HCT116 (cell line): ENCODE measurements around the gene C4A.
"Not testable (repeated sequence)": the region's sequence is repeated elsewhere in the genome, so short reads cannot be mapped to it uniquely, and the experiment has no call there.

Source experiments
- POLR2AphosphoS5 ChIP-seq: IDR thresholded peaks from 2 replicates; pipeline ENCODE4 v1.6.1; 2011; ENCODE audit warnings: mild to moderate bottlenecking, low read depth, low read length, moderate library complexity
- TF ChIP-seq, protein P1 (sequence below): IDR thresholded peaks from 2 replicates; pipeline ENCODE4 v1.6.1; 2012; ENCODE audit warnings: low read depth
- TF ChIP-seq, protein P2 (sequence below), 3 experiments: fragments of 200-600 bp in 1 of 3; sonication (generic) in 1 of 3; IDR thresholded peaks in 2 of 3; conservative IDR thresholded peaks in 1 of 3; 2 replicates each; pipeline ENCODE4 v1.5.1; 2012 to 2017; ENCODE audit warnings: low read depth in 2 of 3, low read length in 2 of 3, antibody characterized with exemption in 1 of 3, borderline replicate concordance in 1 of 3, control low read depth in 1 of 3, mild to moderate bottlenecking in 1 of 3, mixed read lengths in 1 of 3, mixed run types in 1 of 3, moderate library complexity in 1 of 3; ENCODE audit not compliant: insufficient read depth in 1 of 3

DNA sequence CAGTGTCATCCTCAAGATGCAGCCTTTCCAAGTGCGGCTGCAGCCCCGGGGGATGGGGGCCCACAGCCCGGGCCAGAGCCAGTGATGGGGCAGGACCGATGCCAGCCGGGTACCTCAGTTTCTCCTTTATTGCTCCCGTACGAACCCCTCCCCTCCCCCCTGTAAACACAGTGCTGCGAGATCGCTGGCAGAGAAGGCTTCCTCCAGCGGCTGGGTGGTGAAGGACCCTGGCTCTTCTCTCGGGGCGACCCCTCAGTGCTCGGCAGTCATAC is 59.1 kb downstream of the C4A start:
- TF ChIP-seq, protein P1, sequence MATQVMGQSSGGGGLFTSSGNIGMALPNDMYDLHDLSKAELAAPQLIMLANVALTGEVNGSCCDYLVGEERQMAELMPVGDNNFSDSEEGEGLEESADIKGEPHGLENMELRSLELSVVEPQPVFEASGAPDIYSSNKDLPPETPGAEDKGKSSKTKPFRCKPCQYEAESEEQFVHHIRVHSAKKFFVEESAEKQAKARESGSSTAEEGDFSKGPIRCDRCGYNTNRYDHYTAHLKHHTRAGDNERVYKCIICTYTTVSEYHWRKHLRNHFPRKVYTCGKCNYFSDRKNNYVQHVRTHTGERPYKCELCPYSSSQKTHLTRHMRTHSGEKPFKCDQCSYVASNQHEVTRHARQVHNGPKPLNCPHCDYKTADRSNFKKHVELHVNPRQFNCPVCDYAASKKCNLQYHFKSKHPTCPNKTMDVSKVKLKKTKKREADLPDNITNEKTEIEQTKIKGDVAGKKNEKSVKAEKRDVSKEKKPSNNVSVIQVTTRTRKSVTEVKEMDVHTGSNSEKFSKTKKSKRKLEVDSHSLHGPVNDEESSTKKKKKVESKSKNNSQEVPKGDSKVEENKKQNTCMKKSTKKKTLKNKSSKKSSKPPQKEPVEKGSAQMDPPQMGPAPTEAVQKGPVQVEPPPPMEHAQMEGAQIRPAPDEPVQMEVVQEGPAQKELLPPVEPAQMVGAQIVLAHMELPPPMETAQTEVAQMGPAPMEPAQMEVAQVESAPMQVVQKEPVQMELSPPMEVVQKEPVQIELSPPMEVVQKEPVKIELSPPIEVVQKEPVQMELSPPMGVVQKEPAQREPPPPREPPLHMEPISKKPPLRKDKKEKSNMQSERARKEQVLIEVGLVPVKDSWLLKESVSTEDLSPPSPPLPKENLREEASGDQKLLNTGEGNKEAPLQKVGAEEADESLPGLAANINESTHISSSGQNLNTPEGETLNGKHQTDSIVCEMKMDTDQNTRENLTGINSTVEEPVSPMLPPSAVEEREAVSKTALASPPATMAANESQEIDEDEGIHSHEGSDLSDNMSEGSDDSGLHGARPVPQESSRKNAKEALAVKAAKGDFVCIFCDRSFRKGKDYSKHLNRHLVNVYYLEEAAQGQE, result not testable (repeated sequence)
- TF ChIP-seq, protein P2, sequence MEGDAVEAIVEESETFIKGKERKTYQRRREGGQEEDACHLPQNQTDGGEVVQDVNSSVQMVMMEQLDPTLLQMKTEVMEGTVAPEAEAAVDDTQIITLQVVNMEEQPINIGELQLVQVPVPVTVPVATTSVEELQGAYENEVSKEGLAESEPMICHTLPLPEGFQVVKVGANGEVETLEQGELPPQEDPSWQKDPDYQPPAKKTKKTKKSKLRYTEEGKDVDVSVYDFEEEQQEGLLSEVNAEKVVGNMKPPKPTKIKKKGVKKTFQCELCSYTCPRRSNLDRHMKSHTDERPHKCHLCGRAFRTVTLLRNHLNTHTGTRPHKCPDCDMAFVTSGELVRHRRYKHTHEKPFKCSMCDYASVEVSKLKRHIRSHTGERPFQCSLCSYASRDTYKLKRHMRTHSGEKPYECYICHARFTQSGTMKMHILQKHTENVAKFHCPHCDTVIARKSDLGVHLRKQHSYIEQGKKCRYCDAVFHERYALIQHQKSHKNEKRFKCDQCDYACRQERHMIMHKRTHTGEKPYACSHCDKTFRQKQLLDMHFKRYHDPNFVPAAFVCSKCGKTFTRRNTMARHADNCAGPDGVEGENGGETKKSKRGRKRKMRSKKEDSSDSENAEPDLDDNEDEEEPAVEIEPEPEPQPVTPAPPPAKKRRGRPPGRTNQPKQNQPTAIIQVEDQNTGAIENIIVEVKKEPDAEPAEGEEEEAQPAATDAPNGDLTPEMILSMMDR (IDR thresholded peaks at IDR 0.05 in 2 of 3, conservative IDR thresholded peaks at IDR 0.05 in 1 of 3; ENCODE audit: borderline replicate concordance in 1 of 3, insufficient read depth in 1 of 3, low read depth in 2 of 3, low read length in 2 of 3), result not testable (repeated sequence)
- TF ChIP-seq POLR2AphosphoS5, result not testable (repeated sequence)
